Lower lobe of right lung (tissue), 2 donors: ENCODE results near the gene ITGA7. TPM values are rescaled to one million over a fixed set of nuclear protein-coding genes. Genes with fewer than 3 reads are reported as not detected.

ENCODE experiments used
- ATAC-seq, 2 donors: fragments of 200-7000 bp; cut with Tn5 transposase; one replicate each; pipeline ENCODE4 v1.9.1; 2020 to 2022; ENCODE audit warnings: mild to moderate bottlenecking in 2 of 2, moderate library complexity in 2 of 2
- DNase-seq: peaks from one replicate; pipeline ENCODE4 v3.0.0-alpha.2; 2020
- H3K27ac ChIP-seq: fragments of 200-600 bp; one replicate; pipeline ENCODE4 v1.8.0; 2022
- H3K27me3 ChIP-seq: fragments of 200-600 bp; one replicate; pipeline ENCODE4 v1.8.0; 2022; ENCODE audit warnings: low read depth
- H3K36me3 ChIP-seq: fragments of 200-600 bp; one replicate; pipeline ENCODE4 v1.8.0; 2022; ENCODE audit warnings: mild to moderate bottlenecking
- H3K4me1 ChIP-seq: fragments of 200-600 bp; one replicate; pipeline ENCODE4 v1.8.0; 2022
- H3K4me3 ChIP-seq: fragments of 200-600 bp; one replicate; pipeline ENCODE4 v1.8.0; 2022; ENCODE audit warnings: mild to moderate bottlenecking
- H3K9me3 ChIP-seq: fragments of 200-600 bp; one replicate; pipeline ENCODE4 v1.8.0; 2022
- intact Hi-C: fragments of 100-400 bp; cut with DNase I; formaldehyde crosslinking; loops from one replicate; pipeline ENCODE4 v1.11.0; 2022
- total RNA-seq: library from RNA; stranded (reverse); fragmentation: NEBNext Ultra II Directional; extraction: Animal tissue kit (Norgen Biotek cat#: 25700); gene quantifications from one replicate; pipeline ENCODE4 v1.2.1, GENCODE V29; 2021
- TF ChIP-seq, protein P1 (sequence below): fragments of 200-600 bp; IDR thresholded peaks from one replicate; pipeline ENCODE4 v1.8.0; 2022; ENCODE audit warnings: antibody characterized with exemption, mild to moderate bottlenecking
- donor health status: DM: no; HTN: yes; CAD: no; lungs with severe emphysema.

Gene ITGA7
- total RNA-seq, 1 donor from 2014 or later, result 17.5 TPM

DNA sequence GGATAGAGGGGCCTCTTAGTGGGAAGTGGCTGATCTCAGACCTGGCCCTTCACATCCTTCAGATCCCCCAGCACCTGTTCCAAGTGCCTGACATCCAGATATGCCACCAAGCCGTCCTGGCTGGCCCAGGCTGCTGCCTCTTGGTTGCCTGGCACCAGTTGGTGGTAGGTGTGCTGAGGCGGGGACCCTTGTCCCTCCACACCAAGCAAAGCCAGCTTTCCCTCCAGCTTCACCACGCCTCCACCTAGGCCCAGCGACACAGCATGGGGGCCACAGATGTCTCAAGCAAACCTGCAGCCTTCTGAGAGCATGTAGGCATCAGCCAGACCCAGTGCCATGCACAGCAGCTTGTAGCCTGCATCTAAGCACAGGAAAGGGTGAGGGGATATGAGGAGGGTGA, 24.6 kb upstream of the ITGA7 start:
- ATAC-seq, result no peak

DNA sequence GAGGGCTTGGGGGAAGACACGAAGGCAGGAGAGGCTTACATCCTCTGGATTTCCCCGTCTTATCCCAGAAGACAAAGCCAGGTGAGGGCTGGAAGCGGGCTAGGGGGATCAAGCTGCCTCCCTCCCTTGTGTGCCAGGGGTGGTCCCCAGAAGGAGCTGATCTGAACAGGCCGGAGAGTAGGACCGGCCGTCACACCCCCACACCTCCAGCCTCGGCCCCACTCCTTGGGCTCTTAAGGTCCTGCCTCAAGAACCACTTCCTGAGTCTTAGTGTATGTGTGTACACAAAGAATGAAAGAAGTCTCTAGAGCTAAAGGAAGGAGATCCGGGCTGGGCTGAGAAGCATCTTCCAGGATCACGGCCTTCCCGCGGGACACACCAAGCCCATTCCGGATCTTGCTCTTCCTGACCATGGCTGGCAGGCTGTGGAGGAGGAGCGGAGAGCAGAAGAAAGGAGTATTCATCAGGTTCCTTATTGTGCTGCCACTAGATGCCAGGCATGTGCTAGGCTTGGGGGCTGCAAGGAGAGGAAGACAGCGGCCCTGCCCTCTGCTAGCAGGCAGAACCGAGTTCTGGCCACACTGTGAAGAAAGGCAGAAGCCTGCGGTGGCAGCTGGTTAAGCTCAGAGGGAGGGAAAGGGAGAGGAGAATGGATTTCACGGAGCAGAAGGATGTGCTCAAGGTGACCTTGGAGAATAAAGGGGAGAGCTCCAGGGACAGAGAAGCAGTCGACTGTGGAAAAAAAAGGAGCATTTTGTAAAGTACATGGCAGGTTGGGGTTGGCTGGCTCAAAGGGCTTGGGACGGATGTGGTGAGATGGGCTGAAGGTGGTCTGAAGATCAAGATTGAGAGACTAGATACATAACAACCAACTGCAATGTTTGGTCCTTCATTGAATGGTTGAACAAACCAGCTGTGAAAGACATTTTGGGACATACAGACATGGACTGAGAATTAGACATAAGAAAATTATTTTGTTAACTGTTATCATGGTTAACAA, 22.4 kb upstream of the ITGA7 start:
- H3K4me1 ChIP-seq, result peaks cover 43% of the 10 kb centered on the region
- TF ChIP-seq, protein P1, sequence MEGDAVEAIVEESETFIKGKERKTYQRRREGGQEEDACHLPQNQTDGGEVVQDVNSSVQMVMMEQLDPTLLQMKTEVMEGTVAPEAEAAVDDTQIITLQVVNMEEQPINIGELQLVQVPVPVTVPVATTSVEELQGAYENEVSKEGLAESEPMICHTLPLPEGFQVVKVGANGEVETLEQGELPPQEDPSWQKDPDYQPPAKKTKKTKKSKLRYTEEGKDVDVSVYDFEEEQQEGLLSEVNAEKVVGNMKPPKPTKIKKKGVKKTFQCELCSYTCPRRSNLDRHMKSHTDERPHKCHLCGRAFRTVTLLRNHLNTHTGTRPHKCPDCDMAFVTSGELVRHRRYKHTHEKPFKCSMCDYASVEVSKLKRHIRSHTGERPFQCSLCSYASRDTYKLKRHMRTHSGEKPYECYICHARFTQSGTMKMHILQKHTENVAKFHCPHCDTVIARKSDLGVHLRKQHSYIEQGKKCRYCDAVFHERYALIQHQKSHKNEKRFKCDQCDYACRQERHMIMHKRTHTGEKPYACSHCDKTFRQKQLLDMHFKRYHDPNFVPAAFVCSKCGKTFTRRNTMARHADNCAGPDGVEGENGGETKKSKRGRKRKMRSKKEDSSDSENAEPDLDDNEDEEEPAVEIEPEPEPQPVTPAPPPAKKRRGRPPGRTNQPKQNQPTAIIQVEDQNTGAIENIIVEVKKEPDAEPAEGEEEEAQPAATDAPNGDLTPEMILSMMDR, result no peak
- ATAC-seq (peak; percentile 55 to 62), DNase-seq (peak; percentile 73)
- intact Hi-C loops, result no loop called here
- peaks cover 24% of the 10 kb centered on the region for H3K36me3 ChIP-seq
- H3K9me3 ChIP-seq, result no peaks in the 10 kb centered on the region
- peak overlapping the region; percentile 98 for H3K27ac ChIP-seq
- peak overlapping the region; percentile 77 for H3K4me3 ChIP-seq
- no peaks in the 10 kb centered on the region for H3K27me3 ChIP-seq

More for the DNA sequence above, 24.6 kb upstream of the ITGA7 start:
- DNase-seq, result no peak
- Histone ChIP-seq H3K36me3 (peaks cover 2% of the 10 kb centered on the region), H3K9me3 (no peaks in the 10 kb centered on the region), H3K4me3 (no peak overlapping the region), H3K27ac (no peak overlapping the region), H3K27me3 (no peaks in the 10 kb centered on the region), H3K4me1 (peaks cover 34% of the 10 kb centered on the region)
- intact Hi-C loops, result no loop called here
- TF ChIP-seq, protein P1, result no peak

DNA sequence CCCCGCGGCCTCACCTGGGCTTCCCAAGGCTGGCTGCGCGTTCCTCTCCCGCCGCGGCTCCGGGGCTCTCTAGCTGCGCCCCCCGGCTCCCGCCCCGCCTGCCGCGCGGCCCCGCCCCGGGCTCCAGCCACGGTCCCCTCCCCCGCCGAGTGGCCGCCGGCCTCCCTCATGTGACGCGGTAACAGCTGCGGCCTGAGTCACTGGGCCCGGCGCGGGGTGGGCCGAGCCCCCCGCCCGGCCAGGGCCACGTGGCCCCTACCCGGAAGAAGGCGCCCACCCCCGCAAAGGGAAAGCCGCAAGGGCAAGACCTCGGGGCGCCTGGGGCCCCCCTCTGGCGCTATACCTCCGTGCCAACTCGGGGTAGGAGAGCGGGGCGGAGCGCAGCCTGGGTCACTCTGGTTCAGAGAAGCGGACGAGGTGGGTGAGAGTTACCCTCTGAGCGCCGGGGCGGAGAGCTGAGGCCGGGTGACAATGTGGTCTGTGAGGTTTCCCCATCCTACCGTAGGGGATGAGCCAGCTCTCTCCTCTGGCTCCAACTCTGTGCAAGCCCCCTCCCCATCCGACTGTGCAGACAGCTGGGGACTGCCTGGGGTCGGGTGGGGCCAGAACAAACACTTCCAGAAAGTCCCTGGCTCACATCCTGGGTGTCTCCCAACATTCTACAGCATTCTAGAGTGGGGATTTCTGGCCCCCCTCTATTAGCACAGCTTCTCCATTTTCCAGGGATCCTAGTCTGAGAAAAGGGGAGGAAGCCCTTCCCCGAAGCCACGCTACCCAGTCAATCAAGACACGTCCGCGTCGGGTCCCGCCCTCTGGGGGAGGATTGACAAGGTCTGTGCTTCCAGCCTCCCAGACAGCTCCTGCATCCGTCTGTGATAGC, 21.5 kb upstream of the ITGA7 start, which contains the start of gene CD63:
CD63 (minus strand) TSS at position 71 of the 880 bp plus-strand sequence. CDS start 668 bp downstream, outside the sequence.
- peak; percentile 94 for DNase-seq
- Histone ChIP-seq H3K4me3 (peak within 1 kb of the TSS; percentile 77), H3K27ac (peak within 1 kb of the TSS; percentile 98), H3K36me3 (peaks cover 33% of the 10 kb centered on the region), H3K4me1 (peaks cover 48% of the 10 kb centered on the region), H3K27me3 (no peaks in the 10 kb centered on the region), H3K9me3 (no peaks in the 10 kb centered on the region)
- intact Hi-C loops, result no loop called here
- TF ChIP-seq, protein P1, result no peak
- ATAC-seq, result peak; percentile 90 to 92

DNA sequence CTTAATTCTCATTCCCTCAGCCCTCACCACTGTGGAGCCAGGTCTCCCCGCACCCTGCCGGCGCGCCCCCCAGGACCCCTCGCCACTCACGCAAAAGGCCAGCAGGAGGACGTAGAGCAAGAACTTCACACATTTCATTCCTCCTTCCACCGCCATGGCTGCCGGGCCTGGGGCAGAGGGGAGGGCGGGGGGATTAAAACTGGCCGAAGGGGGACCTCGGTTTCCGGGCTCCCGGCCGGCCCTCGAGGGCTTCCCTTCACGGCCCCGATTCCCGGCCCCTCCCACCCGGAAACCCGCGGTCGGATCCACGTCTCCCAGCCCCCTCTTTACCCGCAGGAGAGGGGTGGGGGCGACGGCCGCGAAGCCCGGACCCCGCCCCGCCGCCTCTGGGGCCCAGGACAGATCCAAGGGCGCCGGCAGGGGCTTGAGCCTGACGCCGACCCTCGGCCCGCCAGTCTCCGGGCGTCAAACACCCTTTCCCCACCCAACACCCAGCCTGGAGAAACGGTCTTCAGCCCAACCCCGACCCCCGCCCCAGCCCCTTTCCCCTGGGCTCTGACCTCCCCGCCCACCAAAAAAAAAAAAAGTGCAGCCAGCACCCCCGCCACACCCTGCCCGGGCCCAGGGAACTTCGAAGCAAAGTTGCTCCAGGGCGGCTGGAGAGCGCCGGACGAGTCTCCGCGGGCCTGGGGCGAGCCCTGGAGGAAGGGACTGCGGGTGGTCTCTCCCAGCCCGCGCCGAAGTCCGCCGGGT, 20.7 kb upstream of the ITGA7 start:
- Histone ChIP-seq H3K27me3 (no peaks in the 10 kb centered on the region), H3K4me3 (peak overlapping the region; percentile 77), H3K36me3 (peaks cover 41% of the 10 kb centered on the region), H3K4me1 (peaks cover 48% of the 10 kb centered on the region), H3K9me3 (no peaks in the 10 kb centered on the region), H3K27ac (peak overlapping the region; percentile 98)
- TF ChIP-seq, protein P1, result no peak
- ATAC-seq (peak; percentile 73 to 74), DNase-seq (peak; percentile 89)
- intact Hi-C loops, result no loop called here
